Hepatocyte (in vitro differentiated cells): ENCODE data around the gene PLXNA2.

Experiments used
- EZH2phosphoT487 ChIP-seq: fragments of 200-600 bp; sonication (generic); IDR thresholded peaks from one replicate; pipeline ENCODE4 v1.6.1; 2018; ENCODE audit warnings: antibody characterized with exemption, mild to moderate bottlenecking, low read depth, moderate library complexity; ENCODE audit not compliant: unreplicated experiment, severe bottlenecking
- TF ChIP-seq, protein P1 (sequence below): fragments of 200-600 bp; sonication (generic); IDR thresholded peaks from 2 replicates; pipeline ENCODE4 v1.5.1; 2016; ENCODE audit warnings: antibody characterized with exemption, mild to moderate bottlenecking; ENCODE audit not compliant: poor library complexity

DNA sequence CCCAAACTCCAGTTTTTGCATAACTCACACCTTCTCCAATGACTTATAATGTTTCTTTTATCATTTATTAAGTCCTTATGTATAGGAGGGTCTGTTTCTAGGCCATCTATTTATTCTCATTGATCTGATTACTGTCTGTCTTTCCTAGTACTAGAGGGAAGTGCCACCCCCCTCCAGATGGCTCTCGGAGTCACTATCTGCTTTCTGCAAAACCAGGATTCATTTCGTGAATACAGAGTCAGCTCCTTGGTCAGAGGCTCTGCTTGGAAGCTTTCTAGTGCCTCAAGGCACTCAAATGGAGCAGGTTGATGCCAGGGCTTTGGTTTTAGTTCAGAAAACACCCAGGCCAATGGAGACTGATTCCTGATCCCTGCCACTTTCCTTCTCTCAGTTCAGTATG is 231.0 kb downstream of the PLXNA2 start:
- TF ChIP-seq, protein P1, sequence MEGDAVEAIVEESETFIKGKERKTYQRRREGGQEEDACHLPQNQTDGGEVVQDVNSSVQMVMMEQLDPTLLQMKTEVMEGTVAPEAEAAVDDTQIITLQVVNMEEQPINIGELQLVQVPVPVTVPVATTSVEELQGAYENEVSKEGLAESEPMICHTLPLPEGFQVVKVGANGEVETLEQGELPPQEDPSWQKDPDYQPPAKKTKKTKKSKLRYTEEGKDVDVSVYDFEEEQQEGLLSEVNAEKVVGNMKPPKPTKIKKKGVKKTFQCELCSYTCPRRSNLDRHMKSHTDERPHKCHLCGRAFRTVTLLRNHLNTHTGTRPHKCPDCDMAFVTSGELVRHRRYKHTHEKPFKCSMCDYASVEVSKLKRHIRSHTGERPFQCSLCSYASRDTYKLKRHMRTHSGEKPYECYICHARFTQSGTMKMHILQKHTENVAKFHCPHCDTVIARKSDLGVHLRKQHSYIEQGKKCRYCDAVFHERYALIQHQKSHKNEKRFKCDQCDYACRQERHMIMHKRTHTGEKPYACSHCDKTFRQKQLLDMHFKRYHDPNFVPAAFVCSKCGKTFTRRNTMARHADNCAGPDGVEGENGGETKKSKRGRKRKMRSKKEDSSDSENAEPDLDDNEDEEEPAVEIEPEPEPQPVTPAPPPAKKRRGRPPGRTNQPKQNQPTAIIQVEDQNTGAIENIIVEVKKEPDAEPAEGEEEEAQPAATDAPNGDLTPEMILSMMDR: no peak
- TF ChIP-seq EZH2phosphoT487: no peak
